ENCODE data around the gene UBN2.

The UBN2 gene

DNA sequence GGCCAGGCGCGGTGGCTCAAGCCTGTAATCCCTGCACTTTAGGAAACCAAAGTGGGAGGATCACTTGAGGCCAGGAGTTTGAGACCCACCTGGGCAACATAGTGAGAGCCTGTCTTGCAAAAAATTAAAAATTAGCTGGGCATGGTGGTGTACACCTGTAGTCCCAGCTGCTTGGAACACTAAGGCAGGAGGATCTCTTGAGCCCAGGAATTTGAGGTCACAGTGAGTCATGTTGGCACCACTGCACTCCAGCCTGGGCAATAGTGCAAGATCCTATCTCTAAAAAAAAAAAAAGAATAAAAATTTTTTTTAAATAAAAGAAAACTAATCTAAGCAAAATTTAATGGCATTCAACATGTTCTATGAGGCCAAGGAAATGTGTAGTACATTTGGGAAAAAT is 44.9 kb upstream of the UBN2 start:
- H3K36me3 ChIP-seq (ENCODE audit: control insufficient read depth, insufficient read depth, low read length) = no peaks in the 10 kb centered on the region
- H3K79me2 ChIP-seq = no peaks in the 10 kb centered on the region
- TF ChIP-seq, protein P1, sequence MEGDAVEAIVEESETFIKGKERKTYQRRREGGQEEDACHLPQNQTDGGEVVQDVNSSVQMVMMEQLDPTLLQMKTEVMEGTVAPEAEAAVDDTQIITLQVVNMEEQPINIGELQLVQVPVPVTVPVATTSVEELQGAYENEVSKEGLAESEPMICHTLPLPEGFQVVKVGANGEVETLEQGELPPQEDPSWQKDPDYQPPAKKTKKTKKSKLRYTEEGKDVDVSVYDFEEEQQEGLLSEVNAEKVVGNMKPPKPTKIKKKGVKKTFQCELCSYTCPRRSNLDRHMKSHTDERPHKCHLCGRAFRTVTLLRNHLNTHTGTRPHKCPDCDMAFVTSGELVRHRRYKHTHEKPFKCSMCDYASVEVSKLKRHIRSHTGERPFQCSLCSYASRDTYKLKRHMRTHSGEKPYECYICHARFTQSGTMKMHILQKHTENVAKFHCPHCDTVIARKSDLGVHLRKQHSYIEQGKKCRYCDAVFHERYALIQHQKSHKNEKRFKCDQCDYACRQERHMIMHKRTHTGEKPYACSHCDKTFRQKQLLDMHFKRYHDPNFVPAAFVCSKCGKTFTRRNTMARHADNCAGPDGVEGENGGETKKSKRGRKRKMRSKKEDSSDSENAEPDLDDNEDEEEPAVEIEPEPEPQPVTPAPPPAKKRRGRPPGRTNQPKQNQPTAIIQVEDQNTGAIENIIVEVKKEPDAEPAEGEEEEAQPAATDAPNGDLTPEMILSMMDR (IDR thresholded peaks at IDR 0.05) = no peak

DNA sequence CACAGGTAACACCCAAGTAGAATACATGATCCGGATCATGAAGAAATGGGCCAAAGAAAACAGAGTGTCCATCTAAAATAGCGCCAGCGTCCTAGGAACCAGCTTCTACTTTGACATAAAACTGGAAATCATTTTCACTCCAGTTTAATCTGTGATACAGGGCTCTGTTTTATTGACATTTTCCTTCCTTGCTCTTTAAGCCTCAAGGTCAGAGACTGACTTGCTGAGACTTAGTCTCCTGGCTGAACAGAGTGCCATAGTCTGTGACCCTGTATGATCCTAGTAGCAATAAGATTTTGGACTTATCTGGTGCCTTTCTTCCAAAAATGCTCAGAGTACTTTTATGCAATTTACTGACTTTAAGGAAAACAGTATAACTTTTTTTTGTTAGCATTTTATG is 41.7 kb upstream of the UBN2 start:
- Histone ChIP-seq H3K4me3 (ENCODE audit: low read depth, low read length) (no peak overlapping the region), H3K4me2 (ENCODE audit: low read length) (no peak overlapping the region), H3K27ac (no peak overlapping the region), H2AFZ (no peak overlapping the region), H3K9me3 (ENCODE audit: control insufficient read depth, low read length) (no peaks in the 10 kb centered on the region), H3K9ac (no peak overlapping the region), H3K79me2 (no peaks in the 10 kb centered on the region), H3K36me3 (ENCODE audit: control insufficient read depth, insufficient read depth, low read length) (no peaks in the 10 kb centered on the region), H3K27me3 (ENCODE audit: control insufficient read depth, insufficient read depth, low read length) (no peaks in the 10 kb centered on the region), H3K4me1 (no peaks in the 10 kb centered on the region)
- TF ChIP-seq, protein P1 (IDR thresholded peaks at IDR 0.05) = no peak

More for the DNA sequence above, 44.9 kb upstream of the UBN2 start:
- no peak overlapping the region for H2AFZ ChIP-seq
- no peaks in the 10 kb centered on the region for H3K9me3 ChIP-seq (ENCODE audit: control insufficient read depth, low read length)
- no peaks in the 10 kb centered on the region for H3K27me3 ChIP-seq (ENCODE audit: control insufficient read depth, insufficient read depth, low read length)
- H3K4me2 ChIP-seq (ENCODE audit: low read length) = no peak overlapping the region
- no peak overlapping the region for H3K27ac ChIP-seq
- H3K9ac ChIP-seq = no peak overlapping the region
- H3K4me1 ChIP-seq = no peaks in the 10 kb centered on the region
- H3K4me3 ChIP-seq (ENCODE audit: low read depth, low read length) = no peak overlapping the region

DNA sequence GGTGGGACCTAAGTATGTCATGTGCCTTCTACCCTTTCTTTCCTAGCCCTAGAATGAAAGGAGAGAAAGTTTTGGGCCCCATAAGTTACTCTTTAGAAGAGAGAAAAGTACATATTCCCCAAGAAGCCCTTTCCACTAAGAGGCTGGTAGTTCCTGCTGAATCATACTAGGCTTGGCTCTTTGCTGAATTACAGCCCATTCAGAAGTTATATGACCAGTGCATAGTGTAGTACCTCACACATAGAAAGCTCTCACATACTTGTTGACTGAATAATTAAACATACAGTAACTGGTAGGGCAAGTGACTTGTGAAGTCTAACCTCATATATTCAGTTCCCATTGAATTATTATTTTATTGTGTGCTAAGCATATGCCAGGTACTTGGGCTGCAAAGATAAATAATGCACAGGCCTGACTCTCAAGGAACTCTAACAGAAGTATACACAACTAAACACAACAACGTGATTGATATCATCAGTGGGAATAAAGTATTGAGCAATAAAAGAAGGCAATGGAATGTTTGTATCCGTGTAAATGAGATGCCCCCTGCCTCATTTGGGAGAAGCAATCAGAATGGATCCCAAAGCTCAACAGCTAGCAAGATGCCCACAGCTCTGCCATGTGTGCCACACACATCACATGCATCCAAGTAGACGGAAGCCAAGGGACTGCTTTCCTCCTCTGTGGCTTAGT is 38.9 kb upstream of the UBN2 start:
- Histone ChIP-seq H3K4me1 (no peaks in the 10 kb centered on the region), H3K9ac (no peak overlapping the region), H2AFZ (no peak overlapping the region)

DNA sequence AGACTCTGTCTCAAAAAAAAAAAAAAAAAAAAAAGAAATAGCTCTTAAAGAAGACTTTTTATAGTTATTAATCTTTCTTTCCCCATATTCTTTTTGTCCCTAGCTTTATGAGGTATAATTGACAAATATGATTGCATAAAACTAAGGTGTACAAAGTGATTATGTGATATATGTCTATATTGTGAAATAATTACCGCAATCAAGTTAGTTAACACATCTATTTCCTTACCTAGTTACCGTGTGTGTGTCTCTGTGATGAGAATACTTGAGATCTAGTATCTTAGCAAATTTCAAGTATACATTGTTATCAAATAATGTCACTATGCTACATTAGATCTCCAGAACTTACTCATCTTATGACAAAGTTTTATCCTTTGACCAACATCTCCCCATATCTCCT is 30.7 kb upstream of the UBN2 start:
- H2AFZ ChIP-seq = no peak overlapping the region
- H3K79me2 ChIP-seq = no peaks in the 10 kb centered on the region
- H3K9ac ChIP-seq = no peak overlapping the region
- H3K9me3 ChIP-seq (ENCODE audit: control insufficient read depth, low read length) = no peaks in the 10 kb centered on the region
- H3K27me3 ChIP-seq (ENCODE audit: control insufficient read depth, insufficient read depth, low read length) = no peaks in the 10 kb centered on the region
- H3K27ac ChIP-seq = no peak overlapping the region
- TF ChIP-seq, protein P1 (IDR thresholded peaks at IDR 0.05) = no peak
- H3K4me3 ChIP-seq (ENCODE audit: low read depth, low read length) = no peak overlapping the region
- H3K36me3 ChIP-seq (ENCODE audit: control insufficient read depth, insufficient read depth, low read length) = no peaks in the 10 kb centered on the region
- H3K4me2 ChIP-seq (ENCODE audit: low read length) = no peak overlapping the region
- H3K4me1 ChIP-seq = no peaks in the 10 kb centered on the region

More for the DNA sequence above, 38.9 kb upstream of the UBN2 start:
- TF ChIP-seq, protein P1 (IDR thresholded peaks at IDR 0.05) = no peak
- Histone ChIP-seq H3K79me2 (no peaks in the 10 kb centered on the region), H3K9me3 (ENCODE audit: control insufficient read depth, low read length) (no peaks in the 10 kb centered on the region), H3K4me2 (ENCODE audit: low read length) (no peak overlapping the region), H3K27ac (no peak overlapping the region), H3K4me3 (ENCODE audit: low read depth, low read length) (no peak overlapping the region), H3K36me3 (ENCODE audit: control insufficient read depth, insufficient read depth, low read length) (no peaks in the 10 kb centered on the region), H3K27me3 (ENCODE audit: control insufficient read depth, insufficient read depth, low read length) (no peaks in the 10 kb centered on the region)

DNA sequence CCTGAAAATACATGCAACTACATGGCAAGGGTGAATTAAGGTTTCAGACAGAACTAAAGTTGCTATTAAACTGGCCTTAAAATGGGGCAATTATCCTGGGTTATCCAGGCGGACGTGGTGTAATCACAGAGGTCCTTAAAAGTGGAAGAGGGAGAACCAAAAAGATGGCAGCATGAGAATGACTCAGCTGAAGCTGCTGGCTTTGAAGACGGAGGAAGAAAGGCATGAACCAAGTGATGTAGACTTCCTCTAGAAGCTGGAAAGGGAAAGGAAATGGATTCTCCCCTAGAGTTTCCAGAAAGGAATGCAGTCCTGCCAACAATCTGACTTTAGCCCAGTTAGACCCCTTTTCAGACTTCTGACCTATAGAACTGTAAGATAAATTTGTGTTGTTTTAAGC is 27.0 kb upstream of the UBN2 start:
- H2AFZ ChIP-seq = no peak overlapping the region
- H3K4me2 ChIP-seq (ENCODE audit: low read length) = no peak overlapping the region
- H3K9ac ChIP-seq = no peak overlapping the region
- H3K4me3 ChIP-seq (ENCODE audit: low read depth, low read length) = no peak overlapping the region
- TF ChIP-seq, protein P1 (IDR thresholded peaks at IDR 0.05) = no peak
- no peaks in the 10 kb centered on the region for H3K4me1 ChIP-seq
- no peak overlapping the region for H3K27ac ChIP-seq
- no peaks in the 10 kb centered on the region for H3K36me3 ChIP-seq (ENCODE audit: control insufficient read depth, insufficient read depth, low read length)
- no peaks in the 10 kb centered on the region for H3K27me3 ChIP-seq (ENCODE audit: control insufficient read depth, insufficient read depth, low read length)
- H3K9me3 ChIP-seq (ENCODE audit: control insufficient read depth, low read length) = no peaks in the 10 kb centered on the region
- H3K79me2 ChIP-seq = no peaks in the 10 kb centered on the region
